NCI-H2196 treated with DMSO at 0.1 percent for 48 hours (cell line): Measurements from ENCODE around the gene FAN1.

Experiments used
- DNase-seq: peaks from one replicate; lab custom pipeline; 2025; ENCODE audit not compliant: unreplicated experiment; lab: John Stamatoyannopoulos, UW

The FAN1 gene

GRCh38 chr15:30919877-30920550 is 16.3 kb downstream of the FAN1 start:
- no peak for DNase-seq

- DNase-seq: no peak
Observed at GRCh38 chr15:30921106-30921505, 17.4 kb downstream of the FAN1 start.

GRCh38 chr15:30921781-30922479 is 18.2 kb downstream of the FAN1 start:
- DNase-seq: no peak

GRCh38 chr15:30922480-30923311 is 19.0 kb downstream of the FAN1 start:
- DNase-seq: no peak

GRCh38 chr15:30923429-30923828 is 19.7 kb downstream of the FAN1 start:
- no peak for DNase-seq

- DNase-seq: no peak
Observed at GRCh38 chr15:30924353-30924752, 20.6 kb downstream of the FAN1 start.

GRCh38 chr15:30925686-30926085 is 22.0 kb downstream of the FAN1 start:
- no peak for DNase-seq

DNA sequence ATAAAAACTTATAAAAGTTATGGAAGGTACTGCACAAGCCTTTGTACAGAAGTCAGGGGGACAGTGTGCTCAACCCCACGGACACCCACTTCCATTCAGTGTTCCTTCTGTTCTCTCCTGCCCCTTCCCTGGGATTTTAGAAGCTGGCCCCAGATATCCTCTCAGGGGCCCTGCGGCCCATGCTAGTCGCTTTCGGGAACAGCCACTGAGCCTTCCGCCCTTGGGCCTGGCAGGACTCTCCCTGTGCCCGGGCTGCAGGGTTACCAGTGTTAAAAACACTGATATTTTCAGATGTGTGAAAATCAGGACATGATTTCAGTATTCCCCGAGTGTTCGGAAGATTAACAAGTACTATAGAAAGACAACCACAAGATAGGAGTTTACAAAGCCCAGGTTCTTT is 22.4 kb downstream of the FAN1 start:
- DNase-seq: no peak

GRCh38 chr15:30927148-30927761 is 23.5 kb downstream of the FAN1 start:
- DNase-seq: no peak

- no peak for DNase-seq
Observed at GRCh38 chr15:30928076-30928475, 24.4 kb downstream of the FAN1 start.

- DNase-seq: no peak
Observed at GRCh38 chr15:30929064-30929669, 25.5 kb downstream of the FAN1 start.

DNA sequence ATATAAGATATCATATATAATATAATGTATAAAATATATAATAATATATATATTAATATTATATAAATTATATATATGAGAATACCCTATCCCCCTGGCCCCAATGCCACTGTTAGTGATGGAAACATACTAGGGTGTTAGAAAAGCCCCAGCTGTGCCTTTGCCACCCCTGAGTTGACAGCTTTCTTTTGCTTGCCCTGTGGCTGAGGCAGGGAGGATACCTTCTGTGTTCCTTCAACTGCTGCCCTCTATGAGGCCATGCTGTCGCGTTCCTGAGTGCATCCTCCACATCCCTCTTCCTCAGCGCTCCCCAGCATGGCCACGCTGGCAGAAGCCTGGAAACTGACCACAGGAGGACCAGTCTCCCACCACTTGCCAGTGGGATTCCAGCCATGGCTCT is 26.3 kb downstream of the FAN1 start:
- DNase-seq: no peak

- DNase-seq: no peak
Observed at GRCh38 chr15:30930422-30930821, 26.7 kb downstream of the FAN1 start.

GRCh38 chr15:30933293-30933692 is 29.6 kb downstream of the FAN1 start:
- DNase-seq: no peak

- DNase-seq: no peak
Observed at GRCh38 chr15:30939161-30939560, 35.4 kb downstream of the FAN1 start.

- no peak for DNase-seq
Observed at GRCh38 chr15:30940359-30940758, 36.6 kb downstream of the FAN1 start.

DNA sequence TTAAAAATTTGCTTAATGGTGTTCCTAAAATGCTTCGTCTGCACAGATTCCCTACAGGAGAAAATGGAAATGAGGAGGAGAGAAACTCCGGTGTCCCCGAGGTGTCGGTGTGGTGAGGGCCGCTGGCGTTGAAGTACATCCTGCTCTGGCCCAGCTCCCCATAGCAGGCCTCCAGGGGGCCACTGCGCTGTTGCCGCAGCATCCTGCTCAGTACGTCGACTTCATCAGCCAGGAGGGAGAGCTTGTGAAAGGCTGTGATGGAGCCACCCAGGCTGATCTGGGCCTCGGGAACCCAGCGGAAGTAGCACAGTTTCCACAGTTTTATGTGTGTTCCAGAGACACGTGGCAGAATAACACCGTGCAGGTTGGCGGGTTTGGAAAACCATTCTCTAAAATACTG is 37.8 kb downstream of the FAN1 start:
- no peak for DNase-seq

DNA sequence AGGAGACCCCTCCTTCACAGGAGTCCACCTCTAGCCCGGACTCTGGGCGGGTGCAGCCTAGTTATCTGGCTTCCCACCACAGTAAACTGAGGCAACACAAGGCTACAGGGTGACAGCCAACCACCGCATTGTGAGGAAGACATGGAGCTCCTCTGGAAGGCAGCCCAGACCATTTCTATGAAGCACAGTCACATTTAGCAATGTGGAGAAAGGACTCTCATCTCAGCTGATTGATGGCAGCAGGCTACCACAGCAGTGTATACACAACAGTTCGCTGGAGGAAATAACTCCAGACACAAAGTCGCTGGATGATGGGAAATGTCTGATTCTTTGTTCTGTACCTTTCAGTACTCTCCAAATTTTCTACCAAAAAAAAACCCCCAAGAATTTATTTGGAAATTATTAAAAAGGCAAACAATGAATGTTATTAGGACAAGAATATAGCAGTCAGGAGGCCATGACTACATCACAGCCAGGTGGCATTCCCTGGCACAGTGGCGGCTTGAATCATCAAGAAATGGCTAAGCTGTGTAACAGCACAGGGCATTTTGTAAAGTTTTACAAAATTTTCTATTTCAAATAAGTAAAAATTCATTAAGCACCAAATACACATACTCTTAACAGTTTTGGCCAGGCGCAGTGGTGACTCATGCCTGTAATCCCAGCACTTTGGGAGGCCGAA is 40.1 kb downstream of the FAN1 start:
- no peak for DNase-seq

DNA sequence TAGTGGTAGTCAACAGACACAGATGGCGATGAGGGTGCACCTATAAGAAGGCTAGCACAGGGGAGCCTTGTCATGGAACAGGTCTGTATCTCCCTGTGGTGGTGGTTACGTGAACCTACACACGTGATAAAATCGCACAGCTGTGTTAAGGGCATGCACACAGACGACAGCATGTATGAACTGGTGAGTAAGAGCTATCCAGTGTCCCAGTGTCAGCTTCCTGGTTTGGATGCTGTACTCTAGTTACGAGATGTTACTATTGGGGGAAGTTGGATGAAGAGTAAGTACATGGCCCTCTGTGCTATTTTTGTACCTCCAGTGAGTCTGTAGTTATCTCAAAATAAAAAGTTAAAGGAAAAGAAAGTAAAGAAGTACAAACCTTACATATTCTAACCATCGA is 49.5 kb downstream of the FAN1 start:
- DNase-seq: no peak

- DNase-seq: no peak
Observed at GRCh38 chr15:30953731-30954378, 50.1 kb downstream of the FAN1 start.
